Neural cell (in vitro differentiated cells): Measurements from ENCODE around the gene CCDC9B.

Source experiments
- CTCF ChIP-seq: fragments of 450-650 bp; IDR thresholded peaks from 2 replicates; pipeline ENCODE4 v1.5.1; 2014; ENCODE audit warnings: antibody characterized with exemption, mild to moderate bottlenecking, moderate library complexity; ENCODE audit not compliant: poor library complexity, severe bottlenecking
- EP300 ChIP-seq: fragments of 450-650 bp; conservative IDR thresholded peaks from 2 replicates; pipeline ENCODE4 v1.6.1; 2014; ENCODE audit warnings: antibody characterized with exemption, mild to moderate bottlenecking, moderate library complexity; ENCODE audit not compliant: poor library complexity, severe bottlenecking
- EZH2 ChIP-seq: fragments of 200-600, 300-800 bp; shearing (Covaris generic), sonication (generic); IDR thresholded peaks from 2 replicates; pipeline ENCODE4 v1.6.1; 2014; ENCODE audit warnings: antibody characterized with exemption, low read length, borderline replicate concordance, mild to moderate bottlenecking; ENCODE audit not compliant: insufficient read depth, poor library complexity, severe bottlenecking
- MXI1 ChIP-seq: fragments of 450-650 bp; conservative IDR thresholded peaks from 2 replicates; pipeline ENCODE4 v1.6.1; 2014; ENCODE audit warnings: antibody characterized with exemption, mild to moderate bottlenecking; ENCODE audit not compliant: poor library complexity, severe bottlenecking
- RAD21 ChIP-seq: fragments of 450-650 bp; conservative IDR thresholded peaks from 2 replicates; pipeline ENCODE4 v1.6.1; 2014; ENCODE audit warnings: antibody characterized with exemption, mild to moderate bottlenecking, moderate library complexity
- SMC3 ChIP-seq: fragments of 450-650 bp; conservative IDR thresholded peaks from 2 replicates; pipeline ENCODE4 v1.6.1; 2014; ENCODE audit warnings: antibody characterized with exemption, mild to moderate bottlenecking, moderate library complexity; ENCODE audit not compliant: poor library complexity
- TAF1 ChIP-seq: IDR thresholded peaks from 2 replicates; pipeline ENCODE4 v1.6.1; 2012; ENCODE audit warnings: low read depth

GRCh38 chr15:40292246-40292645 lies 48.5 kb downstream of the CCDC9B start:
- no peak for TF ChIP-seq EP300
- no peak for TF ChIP-seq CTCF
- no peak for TF ChIP-seq SMC3
- no peak for TF ChIP-seq EZH2
- TF ChIP-seq RAD21, result no peak
- TF ChIP-seq MXI1, result no peak
- no peak for TF ChIP-seq TAF1
